WERI-Rb-1 (cell line): ENCODE data around the gene ART4.

Experiments used
- DNase-seq: peaks from one replicate; pipeline ENCODE4 v3.0.0-alpha.2; 2020
- H3K27ac ChIP-seq: fragments of 250-450 bp; sonication (Bioruptor Pico); 2 replicates; pipeline ENCODE4 v1.5.1; 2020; ENCODE audit warnings: mild to moderate bottlenecking, moderate library complexity
- H3K27me3 ChIP-seq: fragments of 250-450 bp; sonication (Bioruptor Pico); 2 replicates; pipeline ENCODE4 v1.5.1; 2021; ENCODE audit warnings: mild to moderate bottlenecking, low read depth, moderate library complexity; ENCODE audit not compliant: insufficient read depth, severe bottlenecking
- H3K36me3 ChIP-seq: fragments of 250-450 bp; sonication (Bioruptor Pico); 2 replicates; pipeline ENCODE4 v1.5.1; 2020; ENCODE audit warnings: mild to moderate bottlenecking, moderate library complexity
- H3K4me3 ChIP-seq: 2 replicates; pipeline ENCODE4 v1.5.1; 2011; ENCODE audit warnings: low read depth, mild to moderate bottlenecking, control low read depth, low read length
- H3K9me3 ChIP-seq: fragments of 250-450 bp; sonication (Bioruptor Pico); 2 replicates; pipeline ENCODE4 v1.5.1; 2021; ENCODE audit warnings: mild to moderate bottlenecking, moderate library complexity; ENCODE audit not compliant: severe bottlenecking
- TF ChIP-seq, protein P1 (sequence below): IDR thresholded peaks from 2 replicates; pipeline ENCODE4 v1.5.1; 2011; ENCODE audit warnings: low read depth, mild to moderate bottlenecking, control low read depth, inconsistent platforms, low read length

ART4 gene

DNA sequence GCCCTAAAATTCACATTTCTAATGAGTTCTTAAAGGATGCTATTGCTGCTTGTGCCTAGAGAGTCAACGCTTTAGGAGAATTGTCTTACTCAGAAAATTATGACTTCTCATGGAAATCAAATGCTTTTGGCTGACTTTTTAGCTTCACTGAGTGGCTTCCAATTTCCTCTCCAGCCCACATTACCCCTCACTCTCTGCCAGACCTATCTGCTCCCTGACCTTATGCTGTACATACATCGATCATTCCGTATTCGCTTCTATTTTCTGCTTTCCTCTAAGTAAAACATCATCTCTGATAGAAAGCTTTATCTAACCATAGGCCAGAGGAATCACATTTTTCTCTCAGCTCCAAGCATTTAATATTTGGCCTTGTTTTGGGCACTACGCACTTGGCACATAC lies 16.8 kb downstream of the ART4 start:
- no peak for DNase-seq
- H3K9me3 ChIP-seq = no peaks in the 10 kb centered on the region
- H3K36me3 ChIP-seq = no peaks in the 10 kb centered on the region
- no peaks in the 10 kb centered on the region for H3K27me3 ChIP-seq
- H3K27ac ChIP-seq = no peak overlapping the region
- TF ChIP-seq, protein P1, sequence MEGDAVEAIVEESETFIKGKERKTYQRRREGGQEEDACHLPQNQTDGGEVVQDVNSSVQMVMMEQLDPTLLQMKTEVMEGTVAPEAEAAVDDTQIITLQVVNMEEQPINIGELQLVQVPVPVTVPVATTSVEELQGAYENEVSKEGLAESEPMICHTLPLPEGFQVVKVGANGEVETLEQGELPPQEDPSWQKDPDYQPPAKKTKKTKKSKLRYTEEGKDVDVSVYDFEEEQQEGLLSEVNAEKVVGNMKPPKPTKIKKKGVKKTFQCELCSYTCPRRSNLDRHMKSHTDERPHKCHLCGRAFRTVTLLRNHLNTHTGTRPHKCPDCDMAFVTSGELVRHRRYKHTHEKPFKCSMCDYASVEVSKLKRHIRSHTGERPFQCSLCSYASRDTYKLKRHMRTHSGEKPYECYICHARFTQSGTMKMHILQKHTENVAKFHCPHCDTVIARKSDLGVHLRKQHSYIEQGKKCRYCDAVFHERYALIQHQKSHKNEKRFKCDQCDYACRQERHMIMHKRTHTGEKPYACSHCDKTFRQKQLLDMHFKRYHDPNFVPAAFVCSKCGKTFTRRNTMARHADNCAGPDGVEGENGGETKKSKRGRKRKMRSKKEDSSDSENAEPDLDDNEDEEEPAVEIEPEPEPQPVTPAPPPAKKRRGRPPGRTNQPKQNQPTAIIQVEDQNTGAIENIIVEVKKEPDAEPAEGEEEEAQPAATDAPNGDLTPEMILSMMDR = no peak
- H3K4me3 ChIP-seq = no peak overlapping the region

DNA sequence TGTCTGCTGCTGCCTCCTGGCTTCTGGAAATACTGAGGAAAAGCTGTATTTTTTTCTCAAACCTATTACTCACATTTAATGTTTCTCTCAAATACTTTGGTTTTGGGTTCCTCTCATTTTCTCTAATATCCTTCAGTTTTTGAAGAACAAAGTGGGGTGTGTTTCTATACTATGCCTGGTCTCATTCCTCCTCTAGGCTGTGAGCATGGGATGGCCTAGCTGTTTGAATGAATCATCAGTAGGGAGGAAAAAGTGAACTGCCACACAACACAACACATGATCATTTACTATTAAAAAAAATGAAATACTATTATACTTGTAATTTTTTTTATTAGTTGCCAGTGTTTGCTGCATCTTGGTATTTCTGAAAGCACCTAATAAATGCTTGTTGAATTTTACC lies 18.1 kb downstream of the ART4 start:
- TF ChIP-seq, protein P1 = no peak
- H3K27me3 ChIP-seq = no peaks in the 10 kb centered on the region
- no peak overlapping the region for H3K4me3 ChIP-seq
- H3K36me3 ChIP-seq = no peaks in the 10 kb centered on the region
- H3K9me3 ChIP-seq = no peaks in the 10 kb centered on the region
- DNase-seq = no peak
- H3K27ac ChIP-seq = no peak overlapping the region

- no peak overlapping the region for H3K27ac ChIP-seq
- TF ChIP-seq, protein P1 = no peak
Observed at GRCh38 chr12:14824012-14824634, 19.2 kb downstream of the ART4 start.

GRCh38 chr12:14814014-14814413 lies 29.3 kb downstream of the ART4 start, which contains the start of gene SMCO3:
TSS of gene SMCO3 (minus strand) at chr12:14814182. CDS start at chr12:14806680, 7,502 bp downstream.
- Histone ChIP-seq H3K36me3 (no peaks in the 10 kb centered on the region), H3K27me3 (no peaks in the 10 kb centered on the region), H3K27ac (no peak within 1 kb of the TSS), H3K4me3 (no peak within 1 kb of the TSS), H3K9me3 (no peaks in the 10 kb centered on the region)
- TF ChIP-seq, protein P1 = no peak
- no peak for DNase-seq

More at GRCh38 chr12:14824012-14824634, 19.2 kb downstream of the ART4 start:
- DNase-seq = no peak
- no peaks in the 10 kb centered on the region for H3K36me3 ChIP-seq
- no peaks in the 10 kb centered on the region for H3K27me3 ChIP-seq
- no peaks in the 10 kb centered on the region for H3K9me3 ChIP-seq
- H3K4me3 ChIP-seq = no peak overlapping the region

GRCh38 chr12:14811486-14811885 lies 31.8 kb downstream of the ART4 start:
- no peak for DNase-seq
- no peaks in the 10 kb centered on the region for H3K27me3 ChIP-seq
- H3K36me3 ChIP-seq = no peaks in the 10 kb centered on the region
- TF ChIP-seq, protein P1 = no peak
- no peaks in the 10 kb centered on the region for H3K9me3 ChIP-seq
- H3K27ac ChIP-seq = no peak overlapping the region
- no peak overlapping the region for H3K4me3 ChIP-seq

- Histone ChIP-seq H3K9me3 (no peaks in the 10 kb centered on the region), H3K27ac (no peak overlapping the region), H3K4me3 (no peak overlapping the region), H3K36me3 (no peaks in the 10 kb centered on the region), H3K27me3 (no peaks in the 10 kb centered on the region)
- peak; percentile 28 for DNase-seq
- TF ChIP-seq, protein P1 = peak; percentile 55
Observed at GRCh38 chr12:14810953-14811483, 32.3 kb downstream of the ART4 start.
